Stimulated activated CD4-positive, alpha-beta T cell treated with anti-CD3 and anti-CD28 coated beads, Interleukin-1b, Interleukin-23, amount 100 ng/mL, for 1 hour (primary cell): ENCODE results near the gene GHRHR.

ENCODE experiments used
- DNase-seq, 2 donors: peaks; one replicate each; pipeline ENCODE4 v3.0.0-alpha.2; 2020; ENCODE audit warnings: low read depth in 2 of 2

GHRHR gene

DNA sequence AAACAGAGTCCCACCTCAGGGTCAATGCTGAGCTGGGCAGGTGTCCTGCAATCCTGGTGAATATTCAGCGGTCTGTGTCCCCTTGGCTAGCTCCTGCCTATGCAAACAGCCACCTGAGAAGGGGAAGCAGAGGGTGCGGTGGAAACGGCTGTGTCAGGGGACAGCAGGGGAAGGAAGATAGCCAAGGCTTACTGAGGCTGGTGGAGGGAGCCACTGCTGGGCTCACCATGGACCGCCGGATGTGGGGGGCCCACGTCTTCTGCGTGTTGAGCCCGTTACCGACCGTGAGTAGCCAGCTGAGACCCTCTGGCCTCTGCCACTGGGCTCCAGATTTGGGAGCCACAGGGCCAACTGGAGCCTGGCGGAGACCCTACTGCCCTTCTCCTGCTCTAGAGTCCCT lies at the start of gene GHRHR:
Gene GHRHR, plus strand, starts transcription at position 112 of the 400 bp plus-strand sequence. Its CDS starts 116 bp downstream, at position 228.
- DNase-seq = no peak

DNA sequence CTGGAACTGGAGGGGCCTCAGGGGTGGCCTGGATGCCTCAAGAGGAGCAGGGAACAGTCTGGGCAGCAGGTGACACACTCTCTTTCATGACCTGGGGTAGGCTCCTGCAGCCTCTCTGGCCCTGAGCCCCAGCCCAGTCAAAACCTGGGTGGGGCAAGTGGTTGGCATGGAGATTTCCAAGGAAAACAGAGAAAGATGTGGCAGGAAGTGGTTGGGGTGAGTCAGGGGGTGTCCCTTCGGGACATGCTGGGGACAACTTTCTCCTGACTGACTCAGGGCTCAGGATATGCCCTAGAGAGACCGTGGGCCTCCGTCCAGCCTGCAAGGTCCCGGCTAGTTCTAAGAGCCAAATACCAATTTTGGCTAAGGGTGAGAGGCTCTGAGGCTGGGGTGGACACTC lies 49.2 kb upstream of the GHRHR start:
- no peak for DNase-seq

DNA sequence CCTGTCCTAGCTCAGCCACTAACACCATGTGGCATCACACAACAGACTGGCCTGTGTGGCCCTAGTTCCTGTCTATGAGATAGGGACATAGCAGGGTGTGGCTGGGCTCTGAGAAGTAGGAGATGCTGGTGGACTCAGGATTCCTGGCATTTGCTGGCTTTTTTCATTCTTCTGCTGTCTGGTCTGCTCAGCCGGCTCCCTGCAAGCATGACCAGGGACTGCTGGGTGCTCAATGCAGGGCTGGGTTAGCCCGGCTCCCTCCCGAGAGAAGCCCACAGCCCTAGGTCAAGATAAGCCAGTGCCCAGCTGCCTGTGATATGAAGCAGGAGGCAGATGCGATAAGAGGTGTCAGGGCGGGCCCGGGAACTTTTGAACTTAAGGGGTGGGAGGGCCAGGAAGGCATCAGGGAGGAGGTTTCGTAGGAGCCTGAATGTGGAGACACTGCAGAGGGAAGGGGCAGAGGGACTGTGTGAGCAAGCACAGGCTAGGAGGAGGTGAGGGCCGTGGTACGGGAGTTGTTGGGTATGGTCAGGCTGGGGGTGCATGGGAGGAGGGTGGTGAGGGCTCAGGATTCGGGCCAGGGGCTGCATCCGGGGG lies 48.6 kb upstream of the GHRHR start:
- DNase-seq = no peak

DNA sequence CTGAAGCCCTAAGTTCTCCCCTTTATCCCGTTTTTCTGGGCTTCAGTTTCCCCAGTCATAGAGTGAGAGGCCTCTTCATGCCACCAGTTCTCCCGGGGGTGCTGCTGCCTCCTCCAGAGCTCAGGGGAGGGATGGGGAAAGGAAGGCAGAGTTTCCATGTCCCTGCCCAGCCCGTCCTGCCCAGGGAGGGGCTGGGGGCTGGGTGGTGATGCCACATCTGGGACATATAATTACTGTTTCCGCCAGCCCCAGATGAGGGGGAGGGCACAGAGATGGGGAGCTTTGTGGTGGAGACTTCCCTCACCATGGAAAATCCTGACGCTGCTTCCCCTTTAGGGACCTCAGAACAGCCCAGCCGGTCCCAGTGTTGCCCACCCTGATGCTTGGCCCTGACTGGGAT lies 48.0 kb upstream of the GHRHR start:
- no peak for DNase-seq

DNA sequence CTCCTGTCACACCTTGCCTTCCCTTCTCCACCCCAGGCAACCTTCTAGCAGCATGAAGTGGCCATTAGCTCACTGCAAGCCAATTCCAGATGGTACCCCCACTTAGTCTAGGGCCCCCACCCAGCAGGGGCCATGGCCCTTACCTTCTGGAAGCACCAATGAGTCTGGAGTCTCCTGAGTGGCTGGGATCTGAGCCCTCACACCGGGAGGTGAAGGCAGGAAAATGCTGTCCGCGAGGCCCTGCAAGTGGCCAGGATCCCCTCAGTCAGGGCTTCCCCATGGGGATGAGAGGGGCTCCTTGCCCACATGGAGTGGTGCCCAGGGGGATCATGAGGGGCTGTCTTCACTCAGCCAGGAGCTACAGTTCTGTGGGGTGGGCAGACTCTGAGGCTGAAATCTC lies 47.5 kb upstream of the GHRHR start:
- no peak for DNase-seq

DNA sequence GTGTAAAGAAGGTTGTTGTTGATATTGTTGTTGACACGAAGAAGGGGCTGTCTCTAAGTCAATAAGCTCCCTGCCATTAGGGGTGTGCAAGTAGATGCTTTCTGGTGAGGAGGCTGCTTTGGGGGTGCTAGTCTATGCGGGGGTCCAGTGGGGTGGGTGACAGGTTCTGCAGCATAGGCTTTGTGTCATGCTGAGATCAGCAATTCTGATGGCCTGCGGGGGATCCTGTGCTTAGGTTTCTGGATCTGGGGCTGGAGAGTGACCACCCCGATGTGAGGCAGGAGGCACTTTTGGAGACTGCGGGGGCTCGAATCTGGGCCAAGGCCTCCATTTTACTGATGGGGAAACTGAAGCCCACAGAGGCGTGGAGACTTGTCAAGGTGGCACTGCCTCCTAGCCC lies 47.0 kb upstream of the GHRHR start:
- no peak for DNase-seq

DNA sequence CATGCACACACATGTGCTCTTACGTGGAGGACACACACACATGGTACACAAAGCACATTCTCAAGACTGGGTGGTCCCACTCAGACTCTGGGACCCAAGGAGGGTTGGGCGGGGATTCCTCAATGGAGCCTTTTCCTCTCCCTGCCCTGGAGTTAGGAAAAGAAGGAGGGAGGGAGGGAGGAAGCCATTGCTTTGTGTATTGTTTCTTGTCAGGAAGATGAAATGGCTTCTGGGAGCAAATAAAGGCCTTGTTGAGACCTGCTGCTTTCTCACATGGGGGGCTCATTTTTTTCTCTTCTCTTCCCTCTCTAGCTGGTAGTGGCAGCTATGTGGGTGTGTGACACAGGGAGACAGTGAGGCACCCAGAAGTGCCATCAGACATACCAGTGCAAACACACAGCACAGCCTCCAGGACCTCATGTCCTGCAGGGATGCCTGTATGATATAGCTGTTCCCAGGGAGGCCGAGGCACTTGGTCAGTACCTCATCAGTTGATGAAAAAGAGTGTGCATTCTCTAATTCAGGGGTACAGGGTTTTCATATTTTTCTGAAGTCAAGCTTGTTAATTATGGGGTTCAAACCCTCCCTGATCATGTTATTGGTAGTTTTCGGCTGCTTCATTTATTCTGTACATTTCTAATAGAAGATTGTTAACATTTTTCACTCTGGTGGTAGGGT lies 46.4 kb upstream of the GHRHR start:
- DNase-seq = no peak

DNA sequence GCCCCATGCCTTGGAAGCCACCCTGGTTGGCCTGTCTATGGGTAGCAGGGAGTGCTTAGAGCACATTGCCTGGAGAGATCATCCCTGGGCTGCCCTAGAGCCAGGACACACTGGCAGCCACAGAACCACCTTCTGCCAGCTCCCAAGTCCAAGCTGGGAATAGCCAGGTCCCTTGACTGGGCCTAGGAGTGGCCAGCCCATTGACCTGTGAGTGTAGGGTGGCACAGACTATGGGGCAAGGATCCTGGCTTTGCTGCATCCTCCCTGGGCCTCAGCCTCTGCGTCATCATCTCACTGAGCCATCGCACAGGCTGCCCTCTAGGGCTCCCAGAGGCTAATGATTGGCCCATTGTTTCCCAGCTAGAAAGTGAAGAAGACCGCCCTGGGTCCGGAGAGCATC lies 45.1 kb upstream of the GHRHR start:
- DNase-seq = no peak

DNA sequence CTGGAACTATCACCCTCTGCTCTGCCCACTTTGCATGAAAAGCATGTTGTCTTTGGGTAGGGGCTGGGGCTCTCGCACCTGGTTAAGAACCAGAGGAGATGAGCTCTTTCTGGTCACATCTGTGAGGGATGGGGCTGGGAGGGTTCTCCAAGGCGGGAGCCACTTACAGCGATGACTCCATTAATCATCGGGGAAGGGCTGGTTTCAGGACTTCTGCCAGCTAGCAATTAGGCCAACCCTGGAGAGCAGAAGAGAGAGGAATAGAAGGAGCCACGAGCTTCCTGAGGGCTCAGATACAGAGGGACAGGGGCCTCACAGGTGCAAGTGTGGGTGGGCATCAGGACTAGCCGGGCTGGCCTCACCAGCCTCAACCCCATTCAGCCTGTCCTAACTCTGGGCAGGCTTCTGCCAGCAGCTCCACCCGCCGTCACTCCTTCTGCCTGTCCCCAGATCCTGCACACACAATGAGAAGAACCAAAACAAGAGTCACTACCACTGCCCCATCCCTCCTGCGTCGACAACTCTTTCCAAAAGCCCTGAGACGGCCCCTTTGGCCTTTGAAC lies 43.7 kb upstream of the GHRHR start:
- DNase-seq = no peak

DNA sequence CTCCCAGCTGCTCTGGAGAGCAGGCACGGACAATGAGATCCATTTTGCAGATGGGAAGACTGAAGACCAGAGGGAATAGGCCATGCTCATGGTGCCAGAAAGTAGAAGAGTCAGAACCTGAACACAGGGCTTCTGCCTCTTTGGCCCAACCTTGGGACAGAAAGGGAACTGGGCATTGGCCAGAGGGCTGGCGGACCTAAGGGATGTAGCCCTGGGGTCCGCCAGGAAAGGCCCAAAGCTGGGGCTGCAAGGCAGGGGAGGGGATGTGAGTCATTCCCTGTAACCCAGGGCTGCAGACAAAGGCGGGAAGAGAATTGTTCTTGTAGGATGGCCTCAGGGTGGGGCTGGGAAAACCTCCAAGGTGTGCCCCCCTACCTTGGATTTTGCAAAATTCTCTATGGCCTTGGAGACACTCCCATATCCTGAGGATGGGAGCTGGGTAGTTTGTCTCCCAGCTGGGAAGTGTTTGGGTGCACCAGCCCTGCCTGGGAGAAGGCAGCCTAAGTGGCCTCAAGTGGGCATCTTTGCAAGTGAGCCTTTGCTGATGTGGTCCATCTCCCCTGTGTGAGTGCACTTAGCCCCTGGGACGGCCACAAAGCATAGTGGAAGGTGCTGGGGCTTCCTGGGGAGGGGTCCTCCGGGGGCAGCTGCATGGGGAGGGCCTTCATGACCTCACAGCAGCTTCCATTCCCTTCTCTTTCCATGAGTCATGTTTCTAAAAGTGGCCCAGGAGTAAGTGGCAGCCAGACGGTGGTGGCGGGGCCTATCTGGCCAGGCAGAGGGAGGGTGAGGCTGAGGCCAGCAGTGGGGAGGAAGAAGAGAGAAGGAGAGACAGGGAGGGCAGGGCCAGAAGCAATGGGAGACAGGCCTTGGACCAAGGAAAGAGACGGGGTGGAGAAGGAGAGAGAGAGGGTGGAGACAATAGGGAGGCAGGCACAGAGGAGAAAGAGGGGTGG lies 42.9 kb upstream of the GHRHR start:
- no peak for DNase-seq

DNA sequence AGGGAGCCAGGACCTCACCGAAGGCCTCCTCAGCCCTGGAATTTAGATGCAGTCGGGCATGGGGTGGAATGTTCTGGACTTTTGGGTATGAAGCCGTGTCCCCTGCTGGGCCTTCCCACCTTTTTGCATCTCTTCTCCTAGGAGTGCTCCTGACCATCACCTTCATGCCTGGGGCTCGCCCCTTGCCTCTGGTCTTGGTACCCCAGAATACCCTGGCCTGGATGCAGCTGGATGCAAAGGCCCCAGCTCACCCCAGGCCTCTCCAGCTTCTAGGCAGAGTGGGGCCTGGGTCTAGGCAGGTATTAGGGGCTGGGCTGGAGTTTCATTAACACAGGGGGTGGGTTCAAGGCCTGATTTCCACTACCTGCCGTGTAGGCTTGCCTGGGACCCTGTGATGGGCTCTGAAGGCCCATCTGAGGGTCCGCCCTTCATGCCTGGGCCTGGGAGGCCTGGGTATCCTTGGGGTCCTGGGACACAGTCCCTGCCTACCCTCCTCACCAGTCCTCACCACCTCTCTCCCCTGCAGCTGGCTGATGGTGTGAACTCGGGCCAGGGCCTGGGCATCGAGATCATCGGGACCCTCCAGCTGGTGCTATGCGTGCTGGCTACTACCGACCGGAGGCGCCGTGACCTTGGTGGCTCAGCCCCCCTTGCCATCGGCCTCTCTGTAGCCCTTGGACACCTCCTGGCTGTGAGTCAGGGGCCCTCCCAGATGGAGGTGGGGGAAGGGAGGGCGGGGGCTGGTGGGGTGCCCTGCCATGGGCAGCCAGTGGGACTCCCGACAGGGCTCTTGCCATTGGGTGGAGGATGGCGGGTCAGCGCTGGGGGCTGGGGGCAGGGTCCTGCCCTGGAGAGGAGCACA lies 42.0 kb upstream of the GHRHR start:
- DNase-seq = no peak

DNA sequence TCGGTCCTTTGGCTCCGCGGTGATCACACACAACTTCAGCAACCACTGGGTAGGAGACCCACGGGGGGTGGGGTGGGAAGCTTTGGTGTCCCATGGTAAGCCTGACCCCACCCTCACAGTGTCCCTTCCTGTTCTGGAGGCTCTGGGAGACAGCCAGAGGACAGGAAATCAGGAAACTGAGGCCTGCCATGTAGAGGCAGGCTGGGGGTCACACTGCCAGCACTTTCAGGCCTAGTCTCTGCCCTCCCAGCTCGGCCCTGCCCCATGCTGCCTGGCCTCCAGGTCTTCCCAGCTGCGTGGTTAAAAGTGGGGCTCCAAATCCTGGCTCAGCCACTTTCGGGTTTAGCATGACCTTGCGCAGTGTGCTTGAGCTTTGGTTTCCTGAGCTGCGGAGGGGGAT lies 41.2 kb upstream of the GHRHR start:
- no peak for DNase-seq

DNA sequence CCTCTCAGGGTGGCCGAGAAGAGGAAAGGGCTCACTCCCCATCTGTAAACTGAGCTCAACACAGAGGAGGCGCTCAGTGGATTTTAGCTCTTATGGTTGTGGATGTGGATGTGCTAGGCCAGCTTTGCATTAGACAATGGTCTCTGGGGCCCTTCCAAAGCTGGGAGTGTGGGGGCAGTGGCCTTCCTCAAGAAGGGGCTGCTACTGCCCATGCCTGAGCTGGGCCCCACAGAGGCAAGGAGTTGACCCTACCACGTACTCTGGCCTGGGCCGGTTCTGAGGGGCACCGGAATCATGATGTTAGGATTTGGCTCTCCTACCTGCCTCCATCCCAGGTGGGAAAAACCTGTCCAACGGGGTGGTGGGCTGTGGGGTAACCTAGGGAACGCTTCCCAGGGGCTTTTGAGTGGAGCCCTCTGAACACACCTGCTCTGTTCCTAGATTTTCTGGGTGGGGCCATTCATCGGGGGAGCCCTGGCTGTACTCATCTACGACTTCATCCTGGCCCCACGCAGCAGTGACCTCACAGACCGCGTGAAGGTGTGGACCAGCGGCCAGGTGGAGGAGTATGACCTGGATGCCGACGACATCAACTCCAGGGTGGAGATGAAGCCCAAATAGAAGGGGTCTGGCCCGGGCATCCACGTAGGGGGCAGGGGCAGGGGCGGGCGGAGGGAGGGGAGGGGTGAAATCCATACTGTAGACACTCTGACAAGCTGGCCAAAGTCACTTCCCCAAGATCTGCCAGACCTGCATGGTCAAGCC lies 40.6 kb upstream of the GHRHR start:
- DNase-seq = no peak

DNA sequence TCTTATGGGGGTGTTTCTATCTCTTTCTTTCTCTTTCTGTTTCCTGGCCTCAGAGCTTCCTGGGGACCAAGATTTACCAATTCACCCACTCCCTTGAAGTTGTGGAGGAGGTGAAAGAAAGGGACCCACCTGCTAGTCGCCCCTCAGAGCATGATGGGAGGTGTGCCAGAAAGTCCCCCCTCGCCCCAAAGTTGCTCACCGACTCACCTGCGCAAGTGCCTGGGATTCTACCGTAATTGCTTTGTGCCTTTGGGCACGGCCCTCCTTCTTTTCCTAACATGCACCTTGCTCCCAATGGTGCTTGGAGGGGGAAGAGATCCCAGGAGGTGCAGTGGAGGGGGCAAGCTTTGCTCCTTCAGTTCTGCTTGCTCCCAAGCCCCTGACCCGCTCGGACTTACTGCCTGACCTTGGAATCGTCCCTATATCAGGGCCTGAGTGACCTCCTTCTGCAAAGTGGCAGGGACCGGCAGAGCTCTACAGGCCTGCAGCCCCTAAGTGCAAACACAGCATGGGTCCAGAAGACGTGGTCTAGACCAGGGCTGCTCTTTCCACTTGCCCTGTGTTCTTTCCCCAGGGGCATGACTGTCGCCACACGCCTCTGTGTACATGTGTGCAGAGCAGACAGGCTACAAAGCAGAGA lies 39.9 kb upstream of the GHRHR start:
- no peak for DNase-seq

DNA sequence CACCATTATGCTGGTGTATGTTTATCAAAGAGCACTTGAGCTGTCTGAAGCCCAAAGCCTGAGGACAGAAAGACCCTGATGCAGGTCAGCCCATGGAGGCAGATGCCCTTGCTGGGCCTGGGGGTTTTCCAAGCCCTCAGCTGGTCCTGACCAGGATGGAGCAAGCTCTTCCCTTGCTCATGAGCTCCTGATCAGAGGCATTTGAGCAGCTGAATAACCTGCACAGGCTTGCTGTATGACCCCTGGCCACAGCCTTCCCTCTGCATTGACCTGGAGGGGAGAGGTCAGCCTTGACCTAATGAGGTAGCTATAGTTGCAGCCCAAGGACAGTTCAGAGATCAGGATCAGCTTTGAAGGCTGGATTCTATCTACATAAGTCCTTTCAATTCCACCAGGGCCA lies 39.1 kb upstream of the GHRHR start:
- no peak for DNase-seq

DNA sequence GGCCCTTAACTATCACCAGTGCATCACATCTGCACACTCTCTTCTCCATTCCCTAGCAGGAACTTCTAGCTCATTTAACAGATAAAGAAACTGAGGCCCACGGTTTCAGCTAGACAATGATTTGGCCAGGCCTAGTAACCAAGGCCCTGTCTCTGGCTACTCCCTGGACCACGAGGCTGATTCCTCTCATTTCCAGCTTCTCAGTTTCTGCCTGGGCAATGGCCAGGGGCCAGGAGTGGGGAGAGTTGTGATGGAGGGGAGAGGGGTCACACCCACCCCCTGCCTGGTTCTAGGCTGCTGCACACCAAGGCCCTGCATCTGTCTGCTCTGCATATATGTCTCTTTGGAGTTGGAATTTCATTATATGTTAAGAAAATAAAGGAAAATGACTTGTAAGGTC lies 38.6 kb upstream of the GHRHR start:
- DNase-seq = no peak

DNA sequence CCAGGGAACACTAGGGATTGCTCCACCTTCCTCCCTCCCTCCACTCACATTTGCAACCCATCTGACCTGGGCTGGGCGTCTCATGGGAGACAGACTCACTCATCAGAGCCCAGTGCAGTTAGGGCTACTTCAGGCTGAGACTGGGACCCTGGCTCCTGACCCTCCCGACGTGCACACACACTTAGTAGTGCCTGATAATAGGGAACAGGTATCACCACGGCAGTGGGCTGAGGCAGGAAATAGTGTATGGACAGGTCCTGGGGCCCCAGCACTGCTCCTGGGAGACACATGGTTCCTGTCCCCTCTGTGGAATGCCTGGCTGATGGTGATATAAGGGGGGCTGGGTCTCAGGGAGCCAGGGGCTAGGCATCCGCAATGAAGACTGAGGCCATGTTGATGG lies 37.8 kb upstream of the GHRHR start:
- DNase-seq = no peak

DNA sequence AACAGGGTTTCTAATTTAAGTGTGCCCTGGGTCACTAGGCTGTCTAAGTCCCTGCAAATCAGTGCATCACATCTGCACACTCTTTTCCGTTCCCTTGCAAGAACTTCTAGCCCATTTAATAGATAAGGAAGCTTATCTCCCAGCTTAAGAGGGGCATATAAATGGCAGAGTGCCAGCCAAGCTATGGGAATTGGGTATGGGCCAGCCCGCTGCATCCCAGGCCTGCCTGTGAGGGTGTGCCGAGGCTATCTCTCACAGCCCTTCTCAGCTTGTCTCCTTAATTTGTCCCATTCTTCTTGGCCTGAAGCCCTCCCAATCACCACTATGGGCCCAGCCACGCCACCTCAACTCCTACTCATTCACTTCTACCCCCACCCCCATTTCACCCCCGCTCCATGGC lies 37.4 kb upstream of the GHRHR start:
- no peak for DNase-seq

DNA sequence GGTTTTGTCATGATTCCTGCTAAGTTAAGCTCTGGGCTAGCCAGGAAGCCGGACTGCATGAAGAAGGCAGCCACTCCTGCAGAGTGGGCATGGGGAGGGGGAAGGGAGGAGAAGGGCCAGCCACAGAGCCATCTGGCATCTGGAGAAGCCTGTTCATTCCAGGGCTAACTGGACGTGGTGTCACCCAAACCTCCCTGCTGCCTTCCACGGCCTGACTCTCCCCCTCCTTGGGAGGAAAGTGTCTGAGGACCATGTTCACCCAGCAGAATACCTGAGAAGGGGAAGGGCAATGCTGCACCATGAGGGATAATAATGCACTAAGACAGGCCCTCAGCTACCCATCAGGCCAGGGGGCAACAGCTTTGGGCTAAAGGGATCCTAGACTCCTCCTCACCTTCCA lies 36.7 kb upstream of the GHRHR start:
- DNase-seq = no peak

DNA sequence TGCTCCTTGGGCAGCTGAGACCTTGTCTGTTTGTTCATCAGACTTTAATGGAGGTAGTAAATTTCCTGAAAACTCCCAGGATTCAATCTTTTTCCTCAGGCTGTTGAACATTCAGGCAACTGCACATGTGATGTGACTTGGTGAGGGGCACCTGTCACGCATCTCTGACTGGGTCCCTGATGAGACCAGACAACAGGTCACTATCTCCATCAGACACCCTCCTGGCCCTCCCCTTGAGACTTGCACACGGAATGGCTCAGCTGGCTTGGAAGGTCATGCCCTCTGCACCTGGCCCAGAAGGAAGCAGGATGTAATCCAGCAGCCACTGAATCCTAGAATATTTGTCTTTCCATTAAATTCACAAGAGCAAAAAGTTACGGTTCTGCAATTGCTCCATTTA lies 36.2 kb upstream of the GHRHR start:
- DNase-seq = no peak
